ENCODE results near the gene SHROOM4. TPM values are rescaled to one million over a fixed set of nuclear protein-coding genes. Genes with fewer than 3 reads are reported as not detected.

Gene SHROOM4
- total and polyA plus RNA-seq, 2 of the 13 experiments (the other 11 are each of a cell fraction or from before 2014, with no cell fraction given) = 0.08 to 0.18 TPM

GRCh38 chrX:50626432-50626831 is 187.6 kb downstream of the SHROOM4 start:
- ChIA-PET CTCF (ENCODE audit: low intra/inter-chr PET ratio, low total read pairs) (no interaction called here), POLR2A (no interaction called here)
- Histone ChIP-seq H3K27ac (ENCODE audit: extremely low read length, insufficient read depth, low read length) (no peak overlapping the region), H3K36me3 (replicated peaks in 1 of 2; ENCODE audit: control insufficient read depth in 1 of 2, insufficient read depth in 2 of 2, low read length in 2 of 2) (no peaks in the 10 kb centered on the region), H3K9ac (ENCODE audit: insufficient read depth, low read depth, low read length) (no peak overlapping the region), H3K4me1 (ENCODE audit: insufficient read depth, low read length) (no peaks in the 10 kb centered on the region), H3K79me2 (ENCODE audit: insufficient read depth, low read length) (no peaks in the 10 kb centered on the region), H3K4me3 (replicated peaks in 1 of 3; ENCODE audit: insufficient read depth in 1 of 3, low read depth in 2 of 3, low read length in 3 of 3) (no peak overlapping the region), H3K9me3 (ENCODE audit: low read length) (no peaks in the 10 kb centered on the region), H3K4me2 (ENCODE audit: low read depth, low read length) (no peak overlapping the region), H2AFZ (ENCODE audit: low read length) (no peak overlapping the region), H3K27me3 (ENCODE audit: control insufficient read depth in 1 of 2, insufficient read depth in 2 of 2, low read length in 2 of 2) (no peaks in the 10 kb centered on the region), H4K20me1 (ENCODE audit: insufficient read depth, low read length) (no peaks in the 10 kb centered on the region)
- ATAC-seq = no peak
- 69% methylated on average over 2 of the region's 4 CpGs for WGBS (ENCODE audit: low lambda C conversion rate)
- BruUV-seq (replicated peaks) = no TSS peak
- in situ Hi-C loops (cut with HindIII; ENCODE audit: extremely low pct_ligation_motif_present, low pct_unique_long_range_greater_than_20kb) (no loop called here), intact Hi-C loops (cut with micrococcal nuclease; ENCODE audit: unreplicated experiment) (no loop called here)
- TF ChIP-seq ZSCAN21 (CRISPR knock-in tag; IDR thresholded peaks at IDR 0.05; ENCODE audit: borderline replicate concordance) (no peak), CEBPB (IDR thresholded peaks at IDR 0.05; ENCODE audit: borderline replicate concordance, low read depth, low read length) (peak; percentile 68; the same call in 1 of the 2 replicates), SRY (CRISPR knock-in tag; IDR thresholded peaks at IDR 0.05) (no peak), ZNF121 (CRISPR knock-in tag; IDR thresholded peaks at IDR 0.05) (no peak)
- FAIRE-seq = no peak
- no peak for DNase-seq (ENCODE audit: low spot score)

GRCh38 chrX:50622751-50623150 is 191.2 kb downstream of the SHROOM4 start:
- 92% methylated on average over 1 of the region's 1 CpG for WGBS (ENCODE audit: low lambda C conversion rate)
- Histone ChIP-seq H2AFZ (ENCODE audit: low read length) (no peak overlapping the region), H3K9ac (ENCODE audit: insufficient read depth, low read depth, low read length) (no peak overlapping the region), H3K27ac (ENCODE audit: extremely low read length, insufficient read depth, low read length) (no peak overlapping the region), H3K9me3 (ENCODE audit: low read length) (no peaks in the 10 kb centered on the region), H3K79me2 (ENCODE audit: insufficient read depth, low read length) (no peaks in the 10 kb centered on the region), H4K20me1 (ENCODE audit: insufficient read depth, low read length) (no peaks in the 10 kb centered on the region), H3K4me3 (replicated peaks in 1 of 3; ENCODE audit: insufficient read depth in 1 of 3, low read depth in 2 of 3, low read length in 3 of 3) (no peak overlapping the region), H3K27me3 (ENCODE audit: control insufficient read depth in 1 of 2, insufficient read depth in 2 of 2, low read length in 2 of 2) (no peaks in the 10 kb centered on the region), H3K36me3 (replicated peaks in 1 of 2; ENCODE audit: control insufficient read depth in 1 of 2, insufficient read depth in 2 of 2, low read length in 2 of 2) (no peaks in the 10 kb centered on the region), H3K4me2 (ENCODE audit: low read depth, low read length) (no peak overlapping the region), H3K4me1 (ENCODE audit: insufficient read depth, low read length) (no peaks in the 10 kb centered on the region)
- ChIA-PET CTCF (ENCODE audit: low intra/inter-chr PET ratio, low total read pairs) (no interaction called here), POLR2A (no interaction called here)
- no peak for FAIRE-seq
- in situ Hi-C loops (cut with HindIII; ENCODE audit: extremely low pct_ligation_motif_present, low pct_unique_long_range_greater_than_20kb) = no loop called here
- intact Hi-C loops (cut with micrococcal nuclease; ENCODE audit: unreplicated experiment) = no loop called here
- no peak for ATAC-seq
- no TSS peak for BruUV-seq (replicated peaks)
- DNase-seq (ENCODE audit: low spot score) = no peak
- TF ChIP-seq HOXA5 (CRISPR knock-in tag; IDR thresholded peaks at IDR 0.05) (no peak), ISX (CRISPR knock-in tag; conservative IDR thresholded peaks at IDR 0.05) (no peak), MXD1 (CRISPR knock-in tag; IDR thresholded peaks at IDR 0.05) (no peak), DRAP1 (CRISPR knock-in tag; IDR thresholded peaks at IDR 0.05) (no peak), FOXP1 (IDR thresholded peaks at IDR 0.05) (no peak), FOXP1 (CRISPR knock-in tag; IDR thresholded peaks at IDR 0.05) (no peak), ZNF207 (IDR thresholded peaks at IDR 0.05; ENCODE audit: borderline replicate concordance) (no peak), KMT2B (CRISPR knock-in tag; IDR thresholded peaks at IDR 0.05) (no peak), RAD51 (IDR thresholded peaks at IDR 0.05; ENCODE audit: borderline replicate concordance) (no peak), TAF1 (CRISPR knock-in tag; IDR thresholded peaks at IDR 0.05) (no peak), IKZF1 (IDR thresholded peaks at IDR 0.05) (no peak), CBFB (CRISPR knock-in tag; IDR thresholded peaks at IDR 0.05) (no peak), ZNF564 (CRISPR knock-in tag; IDR thresholded peaks at IDR 0.05) (no peak), ZBTB49 (CRISPR knock-in tag; IDR thresholded peaks at IDR 0.05; ENCODE audit: borderline replicate concordance) (no peak), RFX5 (IDR thresholded peaks at IDR 0.05; ENCODE audit: low read depth, low read length) (no peak), PHF21A (CRISPR knock-in tag; IDR thresholded peaks at IDR 0.05) (no peak)

Data from HepG2 (cell line).